SK-N-SH treated with all-trans-retinoic acid at 6 μM for 48 hours (cell line): ENCODE measurements around the gene BAIAP2L1.
"Not testable (repeated sequence)": the region's sequence is repeated elsewhere in the genome, so short reads cannot be mapped to it uniquely, and the experiment has no call there.

ENCODE experiments used
- ATAC-seq: fragments of 200-7000 bp; cut with Tn5 transposase; 3 replicates; pipeline ENCODE4 v1.9.1; 2020; ENCODE audit warnings: mild to moderate bottlenecking, moderate library complexity
- ARNTL ChIP-seq: fragments of 450-650 bp; formaldehyde crosslinking; IDR thresholded peaks from 2 replicates; pipeline ENCODE4 v1.5.0; 2020; ENCODE audit warnings: low read depth, mild to moderate bottlenecking, moderate library complexity, borderline replicate concordance
- CSDC2 ChIP-seq: fragments of 250-450 bp; sonication (Bioruptor Pico); IDR thresholded peaks from 2 replicates; pipeline ENCODE4 v1.5.0; 2020; ENCODE audit warnings: mild to moderate bottlenecking, moderate library complexity
- GLIS3 ChIP-seq: fragments of 250-450 bp; sonication (Bioruptor Pico); IDR thresholded peaks from 2 replicates; pipeline ENCODE4 v1.5.0; 2020; ENCODE audit warnings: mild to moderate bottlenecking, moderate library complexity
- ISL1 ChIP-seq: fragments of 250-450 bp; sonication (Bioruptor Pico); IDR thresholded peaks from 2 replicates; pipeline ENCODE4 v2.1.2; 2022; ENCODE audit warnings: mild to moderate bottlenecking, moderate library complexity
- OSR1 ChIP-seq: fragments of 250-450 bp; sonication (Bioruptor Pico); IDR thresholded peaks from 2 replicates; pipeline ENCODE4 v1.8.0; 2022; ENCODE audit warnings: moderate library complexity, mild to moderate bottlenecking, inconsistent platforms
- PPARA ChIP-seq: fragments of 250-450 bp; sonication (Bioruptor Pico); IDR thresholded peaks from 2 replicates; pipeline ENCODE4 v1.5.0; 2020; ENCODE audit warnings: mild to moderate bottlenecking, borderline replicate concordance
- RARB ChIP-seq: fragments of 250-450 bp; sonication (Bioruptor Pico); IDR thresholded peaks from 2 replicates; pipeline ENCODE4 v1.8.0; 2021; ENCODE audit warnings: mild to moderate bottlenecking, moderate library complexity
- SNAI2 ChIP-seq: fragments of 250-450 bp; sonication (Bioruptor Pico); IDR thresholded peaks from 2 replicates; pipeline ENCODE4 v1.5.0; 2020; ENCODE audit warnings: mild to moderate bottlenecking, moderate library complexity
- TCF4 ChIP-seq: fragments of 250-450 bp; sonication (Bioruptor Pico); IDR thresholded peaks from 2 replicates; pipeline ENCODE4 v1.8.0; 2021; ENCODE audit warnings: mild to moderate bottlenecking, moderate library complexity, borderline replicate concordance
- ZC3H10 ChIP-seq: fragments of 250-450 bp; sonication (Bioruptor Pico); IDR thresholded peaks from 2 replicates; pipeline ENCODE4 v1.5.1; 2021; ENCODE audit warnings: mild to moderate bottlenecking, moderate library complexity
- ZFP3 ChIP-seq: fragments of 250-450 bp; sonication (Bioruptor Pico); IDR thresholded peaks from 2 replicates; pipeline ENCODE4 v1.5.0; 2020; ENCODE audit warnings: mild to moderate bottlenecking, moderate library complexity
- ZFP30 ChIP-seq: fragments of 450-650 bp; formaldehyde crosslinking; IDR thresholded peaks from 2 replicates; pipeline ENCODE4 v1.5.0; 2022; ENCODE audit warnings: mild to moderate bottlenecking, moderate library complexity
- ZNF565 ChIP-seq: fragments of 450-650 bp; formaldehyde crosslinking; conservative IDR thresholded peaks from 2 replicates; pipeline ENCODE4 v1.5.0; 2020; ENCODE audit warnings: low read depth, mild to moderate bottlenecking, moderate library complexity
- ZNF70 ChIP-seq: fragments of 450-650 bp; formaldehyde crosslinking; IDR thresholded peaks from 2 replicates; pipeline ENCODE4 v1.5.0; 2020; ENCODE audit warnings: mild to moderate bottlenecking, moderate library complexity
- ZNF8 ChIP-seq: fragments of 450-650 bp; formaldehyde crosslinking; IDR thresholded peaks from 2 replicates; pipeline ENCODE4 v1.5.0; 2020; ENCODE audit warnings: mild to moderate bottlenecking, moderate library complexity
- TF ChIP-seq, protein P1 (sequence below): fragments of 250-450 bp; sonication (Bioruptor Pico); IDR thresholded peaks from 2 replicates; pipeline ENCODE4 v1.8.0; 2020; ENCODE audit warnings: mild to moderate bottlenecking, moderate library complexity, borderline replicate concordance
- TF ChIP-seq, protein P2 (sequence below): fragments of 250-450 bp; sonication (Bioruptor Pico); IDR thresholded peaks from 2 replicates; pipeline ENCODE4 v1.5.1; 2021; ENCODE audit warnings: mild to moderate bottlenecking, moderate library complexity
- TF ChIP-seq, protein P3 (sequence below): fragments of 250-450 bp; sonication (Bioruptor Pico); IDR thresholded peaks from 2 replicates; pipeline ENCODE4 v1.8.0; 2021; ENCODE audit warnings: low read depth, mild to moderate bottlenecking, moderate library complexity, borderline replicate concordance

BAIAP2L1 gene

DNA sequence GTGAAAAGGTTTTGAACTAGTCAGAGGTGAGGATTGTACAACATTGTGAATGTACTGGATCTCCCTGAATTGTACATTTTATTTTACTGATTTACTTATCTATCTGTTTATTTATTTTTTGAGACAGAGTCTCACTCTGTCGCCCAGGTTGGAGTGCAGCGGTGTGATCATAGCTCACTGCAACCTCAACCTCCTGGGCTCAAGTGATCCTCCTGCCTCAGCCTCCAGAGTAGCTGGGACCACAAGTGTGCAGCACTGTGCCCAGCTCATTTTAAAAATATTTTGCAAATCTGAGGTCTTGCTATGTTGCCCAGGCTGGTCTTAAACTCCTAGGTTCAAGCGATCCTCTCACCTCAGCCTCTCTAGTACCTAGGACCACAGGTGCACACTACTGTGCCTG lies 19.1 kb upstream of the BAIAP2L1 start:
- ATAC-seq, result not testable (repeated sequence)

DNA sequence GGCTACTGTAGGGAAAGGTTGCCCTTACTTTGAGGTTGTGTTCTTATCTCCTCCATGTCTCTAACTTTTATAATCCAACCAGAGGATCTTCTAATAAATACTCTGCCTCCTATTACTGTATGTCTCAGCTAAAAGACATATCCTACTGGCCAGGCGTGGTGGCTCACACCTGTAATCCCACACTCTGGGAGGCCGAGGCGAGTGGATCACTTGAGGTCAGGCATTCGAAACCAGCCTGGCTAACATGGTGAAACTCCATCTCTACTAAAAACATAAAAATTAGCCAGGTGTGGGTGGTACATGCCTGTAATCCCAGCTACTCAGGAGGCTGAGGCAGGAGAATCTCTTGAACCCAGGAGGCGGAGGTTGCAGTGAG lies 18.4 kb upstream of the BAIAP2L1 start:
- peak; percentile 77 for TF ChIP-seq ZNF70
- ATAC-seq, result not testable (repeated sequence)

DNA sequence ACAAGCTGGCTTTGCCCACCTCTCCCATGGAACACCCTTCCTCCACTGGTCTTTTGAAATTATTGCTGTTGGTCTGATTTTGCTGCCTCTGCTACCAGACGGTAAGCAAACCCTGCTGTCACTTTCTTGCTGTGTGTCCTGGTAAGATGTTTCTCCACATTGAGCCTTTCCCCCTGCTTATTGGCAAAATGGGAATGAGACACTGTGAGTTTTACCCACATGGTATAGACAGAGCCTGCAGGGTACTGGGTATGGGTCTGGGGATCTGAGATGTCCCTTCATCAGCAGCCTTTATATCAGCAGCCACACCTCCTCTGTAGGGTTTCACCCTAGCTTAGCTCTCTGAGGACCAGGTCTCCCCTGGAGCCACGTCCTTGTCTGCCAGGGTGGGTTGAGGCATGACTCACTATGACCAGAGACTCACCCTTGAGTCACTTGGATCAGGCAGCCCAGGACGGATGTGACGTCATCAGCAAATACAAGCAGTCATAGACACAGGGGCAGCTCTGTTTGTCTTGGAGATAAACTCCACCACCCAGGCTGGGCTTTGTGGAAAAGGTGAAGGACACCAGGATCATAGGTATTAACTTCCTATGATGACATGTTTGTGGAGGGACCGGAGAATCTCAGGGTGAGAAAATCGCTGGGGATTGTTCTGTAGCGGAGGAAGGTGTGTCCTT lies 17.9 kb upstream of the BAIAP2L1 start:
- peak; percentile 87 for ATAC-seq
- TF ChIP-seq RARB (CRISPR knock-in tag), result no peak
- 0 out of 2 replicates have a peak, but pooled peaks have one; percentile 30 for TF ChIP-seq CSDC2 (CRISPR knock-in tag)
- no peak for TF ChIP-seq ZNF8 (CRISPR knock-in tag)
- TF ChIP-seq ZC3H10 (CRISPR knock-in tag), result no peak
- no peak for TF ChIP-seq ZFP30 (CRISPR knock-in tag)

DNA sequence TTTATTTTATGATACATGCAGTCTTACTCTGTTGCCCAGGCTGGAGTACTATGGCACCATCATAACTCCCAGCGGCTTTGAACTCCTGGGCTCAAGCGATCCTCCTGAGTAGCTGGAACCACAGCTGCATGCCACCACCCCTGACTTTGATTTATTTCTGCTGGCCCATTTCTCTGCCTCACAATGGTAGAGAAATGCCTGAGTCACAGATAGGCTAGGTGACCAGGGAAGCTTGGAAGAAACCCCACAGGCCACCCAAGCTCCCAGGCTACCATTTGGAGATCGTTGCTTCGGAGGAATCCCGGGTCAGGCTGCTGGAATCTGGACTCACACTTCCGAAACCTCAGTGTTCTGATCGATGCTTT lies 17.4 kb upstream of the BAIAP2L1 start:
- TF ChIP-seq CSDC2 (CRISPR knock-in tag) (no peak), OSR1 (no peak), PPARA (no peak), ZC3H10 (CRISPR knock-in tag) (no peak), ZFP3 (CRISPR knock-in tag) (no peak)
- TF ChIP-seq, protein P1, sequence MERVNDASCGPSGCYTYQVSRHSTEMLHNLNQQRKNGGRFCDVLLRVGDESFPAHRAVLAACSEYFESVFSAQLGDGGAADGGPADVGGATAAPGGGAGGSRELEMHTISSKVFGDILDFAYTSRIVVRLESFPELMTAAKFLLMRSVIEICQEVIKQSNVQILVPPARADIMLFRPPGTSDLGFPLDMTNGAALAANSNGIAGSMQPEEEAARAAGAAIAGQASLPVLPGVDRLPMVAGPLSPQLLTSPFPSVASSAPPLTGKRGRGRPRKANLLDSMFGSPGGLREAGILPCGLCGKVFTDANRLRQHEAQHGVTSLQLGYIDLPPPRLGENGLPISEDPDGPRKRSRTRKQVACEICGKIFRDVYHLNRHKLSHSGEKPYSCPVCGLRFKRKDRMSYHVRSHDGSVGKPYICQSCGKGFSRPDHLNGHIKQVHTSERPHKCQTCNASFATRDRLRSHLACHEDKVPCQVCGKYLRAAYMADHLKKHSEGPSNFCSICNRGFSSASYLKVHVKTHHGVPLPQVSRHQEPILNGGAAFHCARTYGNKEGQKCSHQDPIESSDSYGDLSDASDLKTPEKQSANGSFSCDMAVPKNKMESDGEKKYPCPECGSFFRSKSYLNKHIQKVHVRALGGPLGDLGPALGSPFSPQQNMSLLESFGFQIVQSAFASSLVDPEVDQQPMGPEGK (CRISPR knock-in tag), result no peak
- TF ChIP-seq, protein P2, sequence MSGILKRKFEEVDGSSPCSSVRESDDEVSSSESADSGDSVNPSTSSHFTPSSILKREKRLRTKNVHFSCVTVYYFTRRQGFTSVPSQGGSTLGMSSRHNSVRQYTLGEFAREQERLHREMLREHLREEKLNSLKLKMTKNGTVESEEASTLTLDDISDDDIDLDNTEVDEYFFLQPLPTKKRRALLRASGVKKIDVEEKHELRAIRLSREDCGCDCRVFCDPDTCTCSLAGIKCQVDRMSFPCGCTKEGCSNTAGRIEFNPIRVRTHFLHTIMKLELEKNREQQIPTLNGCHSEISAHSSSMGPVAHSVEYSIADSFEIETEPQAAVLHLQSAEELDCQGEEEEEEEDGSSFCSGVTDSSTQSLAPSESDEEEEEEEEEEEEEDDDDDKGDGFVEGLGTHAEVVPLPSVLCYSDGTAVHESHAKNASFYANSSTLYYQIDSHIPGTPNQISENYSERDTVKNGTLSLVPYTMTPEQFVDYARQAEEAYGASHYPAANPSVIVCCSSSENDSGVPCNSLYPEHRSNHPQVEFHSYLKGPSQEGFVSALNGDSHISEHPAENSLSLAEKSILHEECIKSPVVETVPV (CRISPR knock-in tag), result no peak
- TF ChIP-seq, protein P3, sequence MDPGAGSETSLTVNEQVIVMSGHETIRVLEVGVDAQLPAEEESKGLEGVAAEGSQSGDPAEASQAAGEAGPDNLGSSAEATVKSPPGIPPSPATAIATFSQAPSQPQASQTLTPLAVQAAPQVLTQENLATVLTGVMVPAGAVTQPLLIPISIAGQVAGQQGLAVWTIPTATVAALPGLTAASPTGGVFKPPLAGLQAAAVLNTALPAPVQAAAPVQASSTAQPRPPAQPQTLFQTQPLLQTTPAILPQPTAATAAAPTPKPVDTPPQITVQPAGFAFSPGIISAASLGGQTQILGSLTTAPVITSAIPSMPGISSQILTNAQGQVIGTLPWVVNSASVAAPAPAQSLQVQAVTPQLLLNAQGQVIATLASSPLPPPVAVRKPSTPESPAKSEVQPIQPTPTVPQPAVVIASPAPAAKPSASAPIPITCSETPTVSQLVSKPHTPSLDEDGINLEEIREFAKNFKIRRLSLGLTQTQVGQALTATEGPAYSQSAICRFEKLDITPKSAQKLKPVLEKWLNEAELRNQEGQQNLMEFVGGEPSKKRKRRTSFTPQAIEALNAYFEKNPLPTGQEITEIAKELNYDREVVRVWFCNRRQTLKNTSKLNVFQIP (CRISPR knock-in tag), result no peak
- ATAC-seq, result peak; percentile 17; the same call in 2 of the 3 replicates

DNA sequence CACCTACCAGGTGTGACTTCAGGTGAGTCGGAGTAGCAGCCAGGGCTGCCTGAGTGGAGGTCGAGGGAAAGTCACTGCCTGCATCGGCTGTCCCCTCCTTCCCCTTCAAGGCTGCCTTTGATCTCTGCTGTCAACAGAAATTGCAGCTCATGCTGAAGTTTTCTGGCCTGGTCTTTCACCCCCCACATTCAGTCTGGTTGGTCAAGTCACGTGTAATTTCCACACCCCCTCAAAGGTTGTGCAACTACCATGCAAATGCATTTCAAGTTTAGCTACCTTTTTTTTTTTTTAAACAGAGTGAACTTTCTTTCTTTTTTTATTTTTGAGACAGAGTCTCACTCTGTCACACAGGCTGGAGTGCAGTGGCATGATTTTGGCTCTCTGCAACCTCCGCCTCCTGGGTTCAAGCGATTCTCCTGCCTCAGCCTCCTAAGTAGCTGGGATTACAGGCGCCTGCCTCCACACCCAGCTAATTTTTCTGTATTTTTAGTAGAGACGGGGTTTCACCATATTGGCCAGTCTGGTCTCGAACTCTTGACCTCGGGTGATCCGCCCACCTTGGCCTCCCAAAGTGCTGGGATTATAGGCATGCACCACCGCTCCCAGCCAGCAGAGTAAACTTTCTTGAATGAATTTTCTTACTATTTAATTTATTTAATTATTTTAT lies 16.8 kb upstream of the BAIAP2L1 start:
- not testable (repeated sequence) for ATAC-seq

DNA sequence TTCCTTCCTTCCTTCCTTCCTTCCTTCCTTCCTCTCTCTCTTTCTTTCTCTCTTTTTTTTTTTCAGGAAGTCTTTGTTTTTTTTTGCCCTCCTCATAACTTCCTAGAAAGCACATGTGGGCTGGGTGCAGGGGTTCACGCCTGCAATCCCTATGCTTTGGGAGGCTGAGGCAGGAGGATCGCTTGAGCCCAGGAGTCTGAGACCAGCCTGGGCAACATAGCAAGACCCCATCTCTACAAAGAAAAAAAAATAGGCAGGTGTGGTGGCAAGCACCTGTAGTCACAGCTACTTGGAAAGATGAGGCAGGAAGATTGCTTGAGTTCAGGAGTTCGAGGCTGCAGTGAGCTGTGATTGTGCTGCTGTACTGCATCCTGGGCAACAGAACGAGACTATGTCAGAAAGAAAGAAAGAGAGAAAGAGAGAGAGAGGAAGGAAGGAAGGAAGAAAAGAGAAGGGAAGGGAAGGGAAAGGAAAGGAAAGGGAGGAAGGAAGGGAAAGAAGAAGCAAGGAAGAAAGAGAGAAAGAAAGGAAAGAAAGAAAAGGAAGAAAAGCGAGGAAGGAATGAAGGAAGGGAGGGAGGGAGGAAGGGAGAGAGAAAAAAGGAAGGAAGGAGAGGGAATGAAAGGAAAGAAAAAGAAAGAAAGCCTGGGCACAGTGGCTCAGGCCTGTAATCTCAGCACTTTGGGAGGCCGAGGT lies 13.5 kb upstream of the BAIAP2L1 start:
- no peak for ATAC-seq
- TF ChIP-seq ZFP30 (CRISPR knock-in tag) (no peak), ZNF565 (CRISPR knock-in tag) (no peak), TCF4 (no peak), SNAI2 (no peak), GLIS3 (CRISPR knock-in tag) (no peak), ISL1 (CRISPR knock-in tag) (no peak), ZNF8 (CRISPR knock-in tag) (no peak), ARNTL (CRISPR knock-in tag) (no peak)
- TF ChIP-seq, protein P3 (CRISPR knock-in tag), result no peak
- TF ChIP-seq, protein P2 (CRISPR knock-in tag), result no peak

DNA sequence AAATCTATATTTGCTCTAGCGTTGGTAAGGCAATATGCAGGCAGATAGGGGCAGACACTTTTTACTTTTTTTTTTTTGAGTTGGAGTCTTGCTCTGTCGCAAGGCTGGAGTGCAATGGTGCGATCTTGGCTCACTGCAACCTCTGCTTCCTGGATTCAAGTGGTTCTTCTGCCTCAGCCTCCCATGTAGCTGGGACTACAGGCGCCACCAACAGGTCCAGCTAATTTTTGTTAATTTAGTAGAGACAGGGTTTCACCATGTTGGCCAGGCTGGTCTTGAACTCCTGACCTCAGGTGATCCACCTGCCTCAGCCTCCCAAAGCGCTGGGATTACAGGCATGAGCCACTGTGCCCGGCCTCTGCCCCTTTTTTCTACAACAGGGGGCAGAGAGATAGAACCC lies 12.8 kb upstream of the BAIAP2L1 start:
- not testable (repeated sequence) for ATAC-seq
